Esophagus muscularis mucosa (tissue), 4 donors: ENCODE measurements around the gene MERTK. TPM values are rescaled to one million over a fixed set of nuclear protein-coding genes. Genes with fewer than 3 reads are reported as not detected.

ENCODE experiments used
- DNase-seq: peaks from one replicate; pipeline ENCODE4 v3.0.0-alpha.2; 2017; ENCODE audit errors: extremely low spot score
- H3K27ac ChIP-seq, 4 donors: fragments of 200-600 bp; sonication (generic); replicated peaks in 1 of 4; 1 replicate in 3 of 4; 2 replicates in 1 of 4; pipeline ENCODE4 v1.5.1; 2016 to 2019; ENCODE audit warnings: mild to moderate bottlenecking in 1 of 4
- H3K27me3 ChIP-seq, 4 donors: fragments of 200-600 bp; sonication (generic); one replicate each; pipeline versions ENCODE4 v1.5.1 to v1.6.0; 2016 to 2019
- H3K36me3 ChIP-seq, 4 donors: fragments of 200-600 bp; sonication (generic); one replicate each; pipeline ENCODE4 v1.5.1; 2016 to 2019
- H3K4me1 ChIP-seq, 4 donors: fragments of 200-600 bp; sonication (generic); one replicate each; pipeline ENCODE4 v1.5.1; 2016 to 2019
- H3K4me3 ChIP-seq, 4 donors: fragments of 200-600 bp; sonication (generic); 1 replicate in 2 of 4; 2 replicates in 2 of 4; pipeline ENCODE4 v1.5.1; 2016 to 2019; ENCODE audit warnings: mild to moderate bottlenecking in 4 of 4, moderate library complexity in 1 of 4
- H3K9me3 ChIP-seq, 4 donors: fragments of 200-600 bp; sonication (generic); 1 replicate in 3 of 4; 2 replicates in 1 of 4; pipeline ENCODE4 v1.5.1; 2016 to 2019
- EP300 ChIP-seq: sonication (generic); formaldehyde crosslinking; IDR thresholded peaks from one replicate; pipeline ENCODE4 v1.6.1; 2017; ENCODE audit warnings: antibody characterized with exemption
- POLR2A ChIP-seq: fragments of 450-650 bp; IDR thresholded peaks from one replicate; pipeline ENCODE4 v1.6.1; 2017; ENCODE audit warnings: antibody characterized with exemption, moderate library complexity, mild to moderate bottlenecking, low read depth
- POLR2AphosphoS5 ChIP-seq, 2 donors: sonication (generic); formaldehyde crosslinking; IDR thresholded peaks; one replicate each; pipeline ENCODE4 v1.6.1; 2017; ENCODE audit warnings: antibody characterized with exemption in 2 of 2
- WGBS: methylation state at CpG from one replicate; pipeline ENCODE4 v1.1.5; 2018; 5-methylcytosine and 5-hydroxymethylcytosine counted together
- intact Hi-C: fragments of 100-400 bp; cut with DNase I; formaldehyde crosslinking; loops from one replicate; pipeline ENCODE4 v1.15.1; 2023
- total RNA-seq, 4 donors: library from RNA; depleted of rRNA; stranded (reverse); fragments of >200 nt; gene quantifications; one replicate each; pipeline versions ENCODE4 v1.1.0 to v1.2.1, GENCODE V29; 2016
- TF ChIP-seq, protein P1 (sequence below), 3 experiments: fragments of 200-600 bp in 2 of 3; fragments of 450-650 bp in 1 of 3; sonication (generic) in 2 of 3; IDR thresholded peaks; one replicate each; pipeline ENCODE4 v1.5.1; 2017 to 2019; ENCODE audit warnings: antibody characterized with exemption in 3 of 3, mild to moderate bottlenecking in 2 of 3, moderate library complexity in 1 of 3

Gene MERTK
- total RNA-seq, 4 donors from 2014 or later, result 19.9 to 31.0 (median 22.3) TPM

- WGBS, result 21% methylated on average over 3 of the region's 3 CpGs
- TF ChIP-seq, protein P1, sequence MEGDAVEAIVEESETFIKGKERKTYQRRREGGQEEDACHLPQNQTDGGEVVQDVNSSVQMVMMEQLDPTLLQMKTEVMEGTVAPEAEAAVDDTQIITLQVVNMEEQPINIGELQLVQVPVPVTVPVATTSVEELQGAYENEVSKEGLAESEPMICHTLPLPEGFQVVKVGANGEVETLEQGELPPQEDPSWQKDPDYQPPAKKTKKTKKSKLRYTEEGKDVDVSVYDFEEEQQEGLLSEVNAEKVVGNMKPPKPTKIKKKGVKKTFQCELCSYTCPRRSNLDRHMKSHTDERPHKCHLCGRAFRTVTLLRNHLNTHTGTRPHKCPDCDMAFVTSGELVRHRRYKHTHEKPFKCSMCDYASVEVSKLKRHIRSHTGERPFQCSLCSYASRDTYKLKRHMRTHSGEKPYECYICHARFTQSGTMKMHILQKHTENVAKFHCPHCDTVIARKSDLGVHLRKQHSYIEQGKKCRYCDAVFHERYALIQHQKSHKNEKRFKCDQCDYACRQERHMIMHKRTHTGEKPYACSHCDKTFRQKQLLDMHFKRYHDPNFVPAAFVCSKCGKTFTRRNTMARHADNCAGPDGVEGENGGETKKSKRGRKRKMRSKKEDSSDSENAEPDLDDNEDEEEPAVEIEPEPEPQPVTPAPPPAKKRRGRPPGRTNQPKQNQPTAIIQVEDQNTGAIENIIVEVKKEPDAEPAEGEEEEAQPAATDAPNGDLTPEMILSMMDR (IDR thresholded peaks at IDR 0.05), result peak; percentile 78 to 89 (median 82)
- no peak for TF ChIP-seq EP300
Measured at GRCh38 chr2:112048887-112049286, 150.5 kb downstream of the MERTK start.

GRCh38 chr2:112050316-112050715, 151.9 kb downstream of the MERTK start:
- WGBS, result 88% methylated on average over 1 of the region's 1 CpG
- Histone ChIP-seq H3K9me3 (peaks cover 0 to 4% (median under 1%) of the 10 kb centered on the region in 4 donors), H3K4me3 (no peak overlapping the region), H3K36me3 (no peaks in the 10 kb centered on the region), H3K27ac (no peak overlapping the region), H3K27me3 (no peaks in the 10 kb centered on the region), H3K4me1 (peaks cover 8 to 25% (median 17%) of the 10 kb centered on the region in 4 donors)
- DNase-seq, result no peak
- TF ChIP-seq POLR2A (no peak), POLR2AphosphoS5 (IDR thresholded peaks at IDR 0.05) (no peak), EP300 (no peak)
- TF ChIP-seq, protein P1 (IDR thresholded peaks at IDR 0.05), result no peak
- intact Hi-C loops, result loop anchor here (10.0 kb wide), 1 partner anchor 204 kb away; the partner anchor contains the start of gene ZC3H8

More at GRCh38 chr2:112048887-112049286, 150.5 kb downstream of the MERTK start:
- peaks cover 0 to 9% (median 6%) of the 10 kb centered on the region in 4 donors for H3K9me3 ChIP-seq
- peak; percentile 89 for DNase-seq
- no peak overlapping the region for H3K27ac ChIP-seq
- intact Hi-C loops, result no loop called here
- no peaks in the 10 kb centered on the region for H3K36me3 ChIP-seq
- peaks cover 7 to 23% (median 15%) of the 10 kb centered on the region in 4 donors for H3K4me1 ChIP-seq
- no peak overlapping the region for H3K4me3 ChIP-seq
- no peaks in the 10 kb centered on the region for H3K27me3 ChIP-seq

- Histone ChIP-seq H3K36me3 (no peaks in the 10 kb centered on the region), H3K4me3 (peak overlapping the region; percentile 61 to 80 (median 76)), H3K9me3 (no peaks in the 10 kb centered on the region), H3K27me3 (no peaks in the 10 kb centered on the region), H3K4me1 (peaks cover 28 to 45% (median 38%) of the 10 kb centered on the region in 4 donors), H3K27ac (peak overlapping the region; percentile 90 to 94 (median 92))
- peak; percentile 100 for DNase-seq
- TF ChIP-seq POLR2AphosphoS5 (IDR thresholded peaks at IDR 0.05), result peak; percentile 56 to 65
- TF ChIP-seq, protein P1 (IDR thresholded peaks at IDR 0.05), result no peak
- TF ChIP-seq EP300, result no peak
- TF ChIP-seq POLR2A, result no peak
- intact Hi-C loops, result loop anchor here (10.0 kb wide), 1 partner anchor 201 kb away; the partner anchor contains the start of gene ZC3H8
- WGBS, result 1% methylated on average over 40 of the region's 62 CpGs
Measured at GRCh38 chr2:112053917-112054846, 155.8 kb downstream of the MERTK start.

DNA sequence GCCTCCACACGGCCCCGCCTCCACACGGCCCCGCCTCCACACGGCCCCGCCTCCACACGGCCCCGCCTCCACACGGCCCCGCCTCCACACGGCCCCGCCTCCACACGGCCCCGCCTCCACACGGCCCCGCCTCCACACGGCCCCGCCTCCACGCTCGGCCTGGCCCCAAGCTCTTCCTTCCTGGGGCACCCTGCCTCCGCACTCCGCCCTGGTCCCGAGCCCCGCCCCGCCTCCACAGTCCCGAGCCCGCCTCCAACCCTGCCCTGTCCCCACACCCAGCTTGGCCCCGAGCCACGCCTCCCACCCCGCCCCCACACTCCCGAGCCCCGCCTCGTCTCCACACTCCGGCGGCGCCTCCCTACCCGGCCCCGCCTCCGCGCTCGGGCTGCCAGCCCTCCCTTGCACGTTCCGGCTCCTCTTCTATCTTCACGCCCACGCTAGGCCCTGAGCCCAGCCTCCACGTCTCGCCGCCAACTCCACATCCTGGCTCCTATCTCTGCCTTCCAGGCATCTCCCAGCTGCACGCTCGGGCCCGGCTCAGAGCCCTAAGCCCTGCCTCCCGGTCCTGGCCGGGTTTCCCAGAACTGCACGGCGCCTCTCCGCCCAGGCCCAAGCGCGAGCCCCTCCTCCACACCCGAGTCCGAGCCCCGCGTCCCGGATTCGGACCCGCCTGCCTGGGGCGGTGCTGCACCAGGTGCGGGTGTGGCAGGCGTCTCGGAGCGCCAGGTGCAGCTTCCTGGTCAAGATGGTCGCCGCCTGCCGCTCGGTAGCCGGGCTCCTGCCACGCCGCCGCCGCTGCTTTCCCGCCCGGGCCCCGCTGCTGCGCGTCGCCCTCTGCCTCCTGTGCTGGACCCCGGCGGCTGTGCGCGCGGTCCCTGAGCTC, 156.7 kb downstream of the MERTK start, which contains the start of gene TMEM87B:
Gene TMEM87B (plus strand): TSS at position 423 of the 883 bp plus-strand sequence. CDS start 323 bp downstream, at position 746.
- H3K27ac ChIP-seq, result peak within 1 kb of the TSS; percentile 92 to 99 (median 95)
- intact Hi-C loops, result loop anchor here (10.0 kb wide), 1 partner anchor 200 kb away; the partner anchor contains the start of gene ZC3H8
- H3K4me3 ChIP-seq, result peak within 1 kb of the TSS; percentile 71 to 88 (median 79)
- H3K27me3 ChIP-seq, result no peaks in the 10 kb centered on the region
- peak; percentile 100 for DNase-seq
- TF ChIP-seq POLR2A (peak; percentile 40), POLR2AphosphoS5 (IDR thresholded peaks at IDR 0.05) (peak; percentile 91 to 95), EP300 (no peak)
- WGBS, result under 1% methylated on average over 27 of the region's 90 CpGs
- H3K9me3 ChIP-seq, result no peaks in the 10 kb centered on the region
- peaks cover 28 to 42% (median 34%) of the 10 kb centered on the region in 4 donors for H3K4me1 ChIP-seq
- H3K36me3 ChIP-seq, result peaks cover 0 to 4% (median 1%) of the 10 kb centered on the region in 4 donors
